ENCODE results near the gene GADD45B.

GADD45B gene

GRCh38 chr19:2475702-2476450, at the start of gene GADD45B:
Gene GADD45B (plus strand): TSS chr19:2476127. CDS start chr19:2476359, 232 bp downstream.
- DNase-seq = peak; percentile 95 to 98

- peak; percentile 53 to 60 for DNase-seq
Measured at GRCh38 chr19:2426611-2427428, 49.1 kb upstream of the GADD45B start.

GRCh38 chr19:2427429-2428320, 48.3 kb upstream of the GADD45B start, which contains the start of gene TIMM13:
Gene TIMM13 (minus strand): TSS chr19:2427586. CDS start chr19:2427533, 53 bp downstream.
- peak; percentile 95 to 96 for DNase-seq

GRCh38 chr19:2428321-2428690, 47.6 kb upstream of the GADD45B start:
- no peak for DNase-seq

GRCh38 chr19:2428756-2429711, 46.9 kb upstream of the GADD45B start:
- DNase-seq = no peak

GRCh38 chr19:2429917-2430535, 45.9 kb upstream of the GADD45B start:
- no peak for DNase-seq

GRCh38 chr19:2431318-2432055, 44.4 kb upstream of the GADD45B start:
- DNase-seq = no peak

GRCh38 chr19:2432131-2432848, 43.6 kb upstream of the GADD45B start:
- no peak for DNase-seq

GRCh38 chr19:2433854-2434253, 42.1 kb upstream of the GADD45B start:
- no peak for DNase-seq

GRCh38 chr19:2434267-2434666, 41.7 kb upstream of the GADD45B start:
- DNase-seq = no peak

GRCh38 chr19:2434721-2435265, 41.1 kb upstream of the GADD45B start:
- no peak for DNase-seq

- no peak for DNase-seq
Measured at GRCh38 chr19:2436384-2436783, 39.5 kb upstream of the GADD45B start.

- DNase-seq = no peak
Measured at GRCh38 chr19:2436926-2437325, 39.0 kb upstream of the GADD45B start.

GRCh38 chr19:2438178-2438577, 37.7 kb upstream of the GADD45B start:
- no peak for DNase-seq

GRCh38 chr19:2440515-2440914, 35.4 kb upstream of the GADD45B start:
- no peak for DNase-seq

GRCh38 chr19:2441096-2441752, 34.7 kb upstream of the GADD45B start:
- DNase-seq = no peak

GRCh38 chr19:2443116-2443784, 32.7 kb upstream of the GADD45B start:
- DNase-seq = no peak

- no peak for DNase-seq
Measured at GRCh38 chr19:2443785-2444182, 32.1 kb upstream of the GADD45B start.
